GM23338 (cell line): ENCODE results near the gene KRT15.

ENCODE experiments used
- CREB1 ChIP-seq: fragments of 250-450 bp; sonication (Bioruptor Pico); IDR thresholded peaks from 2 replicates; pipeline ENCODE4 v1.5.0; 2020; ENCODE audit warnings: low read depth, mild to moderate bottlenecking, moderate library complexity
- EZH2 ChIP-seq: fragments of 200-600 bp; sonication (generic); IDR thresholded peaks from one replicate; pipeline ENCODE4 v1.8.0; 2017; ENCODE audit warnings: antibody characterized with exemption, mild to moderate bottlenecking, low read depth; ENCODE audit not compliant: unreplicated experiment
- EZH2phosphoT487 ChIP-seq: fragments of 200-600 bp; sonication (generic); IDR thresholded peaks from one replicate; pipeline ENCODE4 v1.8.1; 2018; ENCODE audit warnings: antibody characterized with exemption; ENCODE audit not compliant: unreplicated experiment
- JUNB ChIP-seq: IDR thresholded peaks from one replicate; pipeline ENCODE4 v1.6.1; 2016; ENCODE audit warnings: antibody characterized with exemption; ENCODE audit not compliant: unreplicated experiment
- NANOG ChIP-seq: IDR thresholded peaks from 2 replicates; pipeline ENCODE4 v1.6.1; 2016; ENCODE audit warnings: antibody characterized with exemption, borderline replicate concordance
- POLR2AphosphoS5 ChIP-seq: IDR thresholded peaks from 2 replicates; pipeline ENCODE4 v1.6.1; 2016; ENCODE audit warnings: antibody characterized with exemption, low read depth
- STAT1 ChIP-seq: IDR thresholded peaks from one replicate; pipeline ENCODE4 v1.6.1; 2016; ENCODE audit warnings: antibody characterized with exemption; ENCODE audit not compliant: unreplicated experiment
- ZNF331 ChIP-seq: fragments of 250-450 bp; sonication (Bioruptor Pico); IDR thresholded peaks from 2 replicates; pipeline ENCODE4 v1.5.0; 2020; ENCODE audit warnings: low read depth, mild to moderate bottlenecking, moderate library complexity
- TF ChIP-seq, protein P1 (sequence below), 2 experiments: fragments of 200-600 bp in 1 of 2; sonication (generic) in 1 of 2; conservative IDR thresholded peaks; 2 replicates each; pipeline versions ENCODE4 v1.5.1 to v1.6.1; 2016 to 2017; ENCODE audit warnings: antibody characterized with exemption in 2 of 2, low read depth in 2 of 2, mild to moderate bottlenecking in 2 of 2, moderate library complexity in 1 of 2
- TF ChIP-seq, protein P2 (sequence below): IDR thresholded peaks from one replicate; pipeline ENCODE4 v1.6.1; 2018; ENCODE audit warnings: antibody characterized with exemption; ENCODE audit not compliant: unreplicated experiment
- TF ChIP-seq, protein P3 (sequence below): fragments of 250-450 bp; sonication (Bioruptor Pico); IDR thresholded peaks from 2 replicates; pipeline ENCODE4 v1.5.0; 2020; ENCODE audit warnings: mild to moderate bottlenecking, moderate library complexity
- TF ChIP-seq, protein P4 (sequence below): IDR thresholded peaks from 2 replicates; pipeline ENCODE4 v1.6.1; 2016; ENCODE audit warnings: antibody characterized with exemption

DNA sequence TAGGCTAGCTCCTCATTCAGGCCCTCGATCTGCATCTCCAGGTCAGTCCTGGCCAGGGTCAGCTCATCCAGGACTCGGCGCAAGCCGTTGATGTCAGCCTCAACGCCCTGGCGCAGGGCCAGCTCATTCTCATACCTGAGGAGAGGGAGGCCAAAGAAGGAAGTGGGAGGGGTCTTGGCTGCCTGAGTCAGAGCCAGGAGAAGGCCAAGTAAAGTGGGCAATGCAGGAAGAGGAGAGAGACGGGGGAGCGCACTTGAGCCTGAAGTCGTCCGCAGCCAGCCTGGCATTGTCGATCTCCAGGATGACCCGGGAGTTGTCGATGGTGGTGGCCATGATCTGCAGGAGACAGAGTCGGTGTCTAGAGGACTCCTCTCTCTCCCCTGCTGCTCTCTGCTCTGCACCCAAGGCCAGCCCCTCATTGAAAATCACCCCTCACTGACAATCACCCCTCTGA, 1.8 kb downstream of the KRT15 start:
- TF ChIP-seq, protein P1, sequence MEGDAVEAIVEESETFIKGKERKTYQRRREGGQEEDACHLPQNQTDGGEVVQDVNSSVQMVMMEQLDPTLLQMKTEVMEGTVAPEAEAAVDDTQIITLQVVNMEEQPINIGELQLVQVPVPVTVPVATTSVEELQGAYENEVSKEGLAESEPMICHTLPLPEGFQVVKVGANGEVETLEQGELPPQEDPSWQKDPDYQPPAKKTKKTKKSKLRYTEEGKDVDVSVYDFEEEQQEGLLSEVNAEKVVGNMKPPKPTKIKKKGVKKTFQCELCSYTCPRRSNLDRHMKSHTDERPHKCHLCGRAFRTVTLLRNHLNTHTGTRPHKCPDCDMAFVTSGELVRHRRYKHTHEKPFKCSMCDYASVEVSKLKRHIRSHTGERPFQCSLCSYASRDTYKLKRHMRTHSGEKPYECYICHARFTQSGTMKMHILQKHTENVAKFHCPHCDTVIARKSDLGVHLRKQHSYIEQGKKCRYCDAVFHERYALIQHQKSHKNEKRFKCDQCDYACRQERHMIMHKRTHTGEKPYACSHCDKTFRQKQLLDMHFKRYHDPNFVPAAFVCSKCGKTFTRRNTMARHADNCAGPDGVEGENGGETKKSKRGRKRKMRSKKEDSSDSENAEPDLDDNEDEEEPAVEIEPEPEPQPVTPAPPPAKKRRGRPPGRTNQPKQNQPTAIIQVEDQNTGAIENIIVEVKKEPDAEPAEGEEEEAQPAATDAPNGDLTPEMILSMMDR (conservative IDR thresholded peaks at IDR 0.05; ENCODE audit: low read depth in 2 of 2), result no peak
- TF ChIP-seq, protein P2, sequence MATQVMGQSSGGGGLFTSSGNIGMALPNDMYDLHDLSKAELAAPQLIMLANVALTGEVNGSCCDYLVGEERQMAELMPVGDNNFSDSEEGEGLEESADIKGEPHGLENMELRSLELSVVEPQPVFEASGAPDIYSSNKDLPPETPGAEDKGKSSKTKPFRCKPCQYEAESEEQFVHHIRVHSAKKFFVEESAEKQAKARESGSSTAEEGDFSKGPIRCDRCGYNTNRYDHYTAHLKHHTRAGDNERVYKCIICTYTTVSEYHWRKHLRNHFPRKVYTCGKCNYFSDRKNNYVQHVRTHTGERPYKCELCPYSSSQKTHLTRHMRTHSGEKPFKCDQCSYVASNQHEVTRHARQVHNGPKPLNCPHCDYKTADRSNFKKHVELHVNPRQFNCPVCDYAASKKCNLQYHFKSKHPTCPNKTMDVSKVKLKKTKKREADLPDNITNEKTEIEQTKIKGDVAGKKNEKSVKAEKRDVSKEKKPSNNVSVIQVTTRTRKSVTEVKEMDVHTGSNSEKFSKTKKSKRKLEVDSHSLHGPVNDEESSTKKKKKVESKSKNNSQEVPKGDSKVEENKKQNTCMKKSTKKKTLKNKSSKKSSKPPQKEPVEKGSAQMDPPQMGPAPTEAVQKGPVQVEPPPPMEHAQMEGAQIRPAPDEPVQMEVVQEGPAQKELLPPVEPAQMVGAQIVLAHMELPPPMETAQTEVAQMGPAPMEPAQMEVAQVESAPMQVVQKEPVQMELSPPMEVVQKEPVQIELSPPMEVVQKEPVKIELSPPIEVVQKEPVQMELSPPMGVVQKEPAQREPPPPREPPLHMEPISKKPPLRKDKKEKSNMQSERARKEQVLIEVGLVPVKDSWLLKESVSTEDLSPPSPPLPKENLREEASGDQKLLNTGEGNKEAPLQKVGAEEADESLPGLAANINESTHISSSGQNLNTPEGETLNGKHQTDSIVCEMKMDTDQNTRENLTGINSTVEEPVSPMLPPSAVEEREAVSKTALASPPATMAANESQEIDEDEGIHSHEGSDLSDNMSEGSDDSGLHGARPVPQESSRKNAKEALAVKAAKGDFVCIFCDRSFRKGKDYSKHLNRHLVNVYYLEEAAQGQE, result no peak
- TF ChIP-seq EZH2 (no peak), EZH2phosphoT487 (no peak), POLR2AphosphoS5 (no peak), NANOG (no peak), CREB1 (CRISPR knock-in tag) (no peak), JUNB (no peak), STAT1 (no peak), ZNF331 (CRISPR knock-in tag) (no peak)
- TF ChIP-seq, protein P3, sequence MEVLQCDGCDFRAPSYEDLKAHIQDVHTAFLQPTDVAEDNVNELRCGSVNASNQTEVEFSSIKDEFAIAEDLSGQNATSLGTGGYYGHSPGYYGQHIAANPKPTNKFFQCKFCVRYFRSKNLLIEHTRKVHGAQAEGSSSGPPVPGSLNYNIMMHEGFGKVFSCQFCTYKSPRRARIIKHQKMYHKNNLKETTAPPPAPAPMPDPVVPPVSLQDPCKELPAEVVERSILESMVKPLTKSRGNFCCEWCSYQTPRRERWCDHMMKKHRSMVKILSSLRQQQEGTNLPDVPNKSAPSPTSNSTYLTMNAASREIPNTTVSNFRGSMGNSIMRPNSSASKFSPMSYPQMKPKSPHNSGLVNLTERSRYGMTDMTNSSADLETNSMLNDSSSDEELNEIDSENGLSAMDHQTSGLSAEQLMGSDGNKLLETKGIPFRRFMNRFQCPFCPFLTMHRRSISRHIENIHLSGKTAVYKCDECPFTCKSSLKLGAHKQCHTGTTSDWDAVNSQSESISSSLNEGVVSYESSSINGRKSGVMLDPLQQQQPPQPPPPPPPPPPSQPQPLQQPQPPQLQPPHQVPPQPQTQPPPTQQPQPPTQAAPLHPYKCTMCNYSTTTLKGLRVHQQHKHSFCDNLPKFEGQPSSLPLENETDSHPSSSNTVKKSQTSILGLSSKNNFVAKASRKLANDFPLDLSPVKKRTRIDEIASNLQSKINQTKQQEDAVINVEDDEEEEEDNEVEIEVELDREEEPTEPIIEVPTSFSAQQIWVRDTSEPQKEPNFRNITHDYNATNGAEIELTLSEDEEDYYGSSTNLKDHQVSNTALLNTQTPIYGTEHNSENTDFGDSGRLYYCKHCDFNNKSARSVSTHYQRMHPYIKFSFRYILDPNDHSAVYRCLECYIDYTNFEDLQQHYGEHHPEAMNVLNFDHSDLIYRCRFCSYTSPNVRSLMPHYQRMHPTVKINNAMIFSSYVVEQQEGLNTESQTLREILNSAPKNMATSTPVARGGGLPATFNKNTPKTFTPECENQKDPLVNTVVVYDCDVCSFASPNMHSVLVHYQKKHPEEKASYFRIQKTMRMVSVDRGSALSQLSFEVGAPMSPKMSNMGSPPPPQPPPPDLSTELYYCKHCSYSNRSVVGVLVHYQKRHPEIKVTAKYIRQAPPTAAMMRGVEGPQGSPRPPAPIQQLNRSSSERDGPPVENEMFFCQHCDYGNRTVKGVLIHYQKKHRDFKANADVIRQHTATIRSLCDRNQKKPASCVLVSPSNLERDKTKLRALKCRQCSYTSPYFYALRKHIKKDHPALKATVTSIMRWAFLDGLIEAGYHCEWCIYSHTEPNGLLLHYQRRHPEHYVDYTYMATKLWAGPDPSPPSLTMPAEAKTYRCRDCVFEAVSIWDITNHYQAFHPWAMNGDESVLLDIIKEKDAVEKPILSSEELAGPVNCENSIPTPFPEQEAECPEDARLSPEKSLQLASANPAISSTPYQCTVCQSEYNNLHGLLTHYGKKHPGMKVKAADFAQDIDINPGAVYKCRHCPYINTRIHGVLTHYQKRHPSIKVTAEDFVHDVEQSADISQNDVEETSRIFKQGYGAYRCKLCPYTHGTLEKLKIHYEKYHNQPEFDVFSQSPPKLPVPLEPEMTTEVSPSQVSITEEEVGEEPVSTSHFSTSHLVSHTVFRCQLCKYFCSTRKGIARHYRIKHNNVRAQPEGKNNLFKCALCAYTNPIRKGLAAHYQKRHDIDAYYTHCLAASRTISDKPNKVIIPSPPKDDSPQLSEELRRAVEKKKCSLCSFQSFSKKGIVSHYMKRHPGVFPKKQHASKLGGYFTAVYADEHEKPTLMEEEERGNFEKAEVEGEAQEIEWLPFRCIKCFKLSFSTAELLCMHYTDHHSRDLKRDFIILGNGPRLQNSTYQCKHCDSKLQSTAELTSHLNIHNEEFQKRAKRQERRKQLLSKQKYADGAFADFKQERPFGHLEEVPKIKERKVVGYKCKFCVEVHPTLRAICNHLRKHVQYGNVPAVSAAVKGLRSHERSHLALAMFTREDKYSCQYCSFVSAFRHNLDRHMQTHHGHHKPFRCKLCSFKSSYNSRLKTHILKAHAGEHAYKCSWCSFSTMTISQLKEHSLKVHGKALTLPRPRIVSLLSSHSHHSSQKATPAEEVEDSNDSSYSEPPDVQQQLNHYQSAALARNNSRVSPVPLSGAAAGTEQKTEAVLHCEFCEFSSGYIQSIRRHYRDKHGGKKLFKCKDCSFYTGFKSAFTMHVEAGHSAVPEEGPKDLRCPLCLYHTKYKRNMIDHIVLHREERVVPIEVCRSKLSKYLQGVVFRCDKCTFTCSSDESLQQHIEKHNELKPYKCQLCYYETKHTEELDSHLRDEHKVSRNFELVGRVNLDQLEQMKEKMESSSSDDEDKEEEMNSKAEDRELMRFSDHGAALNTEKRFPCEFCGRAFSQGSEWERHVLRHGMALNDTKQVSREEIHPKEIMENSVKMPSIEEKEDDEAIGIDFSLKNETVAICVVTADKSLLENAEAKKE (CRISPR knock-in tag), result no peak
- TF ChIP-seq, protein P4, sequence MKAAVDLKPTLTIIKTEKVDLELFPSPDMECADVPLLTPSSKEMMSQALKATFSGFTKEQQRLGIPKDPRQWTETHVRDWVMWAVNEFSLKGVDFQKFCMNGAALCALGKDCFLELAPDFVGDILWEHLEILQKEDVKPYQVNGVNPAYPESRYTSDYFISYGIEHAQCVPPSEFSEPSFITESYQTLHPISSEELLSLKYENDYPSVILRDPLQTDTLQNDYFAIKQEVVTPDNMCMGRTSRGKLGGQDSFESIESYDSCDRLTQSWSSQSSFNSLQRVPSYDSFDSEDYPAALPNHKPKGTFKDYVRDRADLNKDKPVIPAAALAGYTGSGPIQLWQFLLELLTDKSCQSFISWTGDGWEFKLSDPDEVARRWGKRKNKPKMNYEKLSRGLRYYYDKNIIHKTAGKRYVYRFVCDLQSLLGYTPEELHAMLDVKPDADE, result no peak
